ENCODE measurements around the gene ATP13A3. TPM values are rescaled to one million over a fixed set of nuclear protein-coding genes. Genes with fewer than 3 reads are reported as not detected.
"Not testable (repeated sequence)": the region's sequence is repeated elsewhere in the genome, so short reads cannot be mapped to it uniquely, and the experiment has no call there.

Gene ATP13A3
- total RNA-seq, 1 experiment from 2014 or later, result 121 TPM

- POLR2A ChIA-PET (ENCODE audit: low non-redundant PET); CTCF ChIA-PET; H3K27me3 ChIP-seq (replicated peaks; ENCODE audit: insufficient read depth, low read depth, low read length, poor library complexity); H3K36me3 ChIP-seq (ENCODE audit: insufficient read depth, low read length, poor library complexity, severe bottlenecking); H3K4me3 ChIP-seq (ENCODE audit: low read depth, low read length, poor library complexity, severe bottlenecking); DNase-seq (ENCODE audit: low spot score); intact Hi-C loops (cut with micrococcal nuclease; ENCODE audit: unreplicated experiment); H3K9me3 ChIP-seq (ENCODE audit: low read depth, low read length, poor library complexity, severe bottlenecking); BruUV-seq (replicated peaks): not testable (repeated sequence)
- Histone ChIP-seq H3K27ac (ENCODE audit: low read depth, low read length, poor library complexity, severe bottlenecking) (peak overlapping the region; percentile 67), H3K4me1 (ENCODE audit: insufficient read depth, low read length, poor library complexity, severe bottlenecking) (peaks cover 21% of the 10 kb centered on the region)
- TF ChIP-seq CTCF (conservative IDR thresholded peaks at IDR 0.05; ENCODE audit: low read depth, low read length), result 0 out of 2 replicates have a peak, but pooled peaks have one; percentile 13
These were observed 33.4 kb upstream of the ATP13A3 start for GRCh38 chr3:194520201-194520600.

- no TSS peak for BruUV-seq (replicated peaks)
- intact Hi-C loops (cut with micrococcal nuclease; ENCODE audit: unreplicated experiment), result no loop called here
- no peak for DNase-seq (ENCODE audit: low spot score)
- H3K27ac ChIP-seq (ENCODE audit: low read depth, low read length, poor library complexity, severe bottlenecking), result no peak overlapping the region
- H3K4me1 ChIP-seq (ENCODE audit: insufficient read depth, low read length, poor library complexity, severe bottlenecking), result peaks cover 21% of the 10 kb centered on the region
- H3K36me3 ChIP-seq (ENCODE audit: insufficient read depth, low read length, poor library complexity, severe bottlenecking), result no peaks in the 10 kb centered on the region
- POLR2A ChIA-PET (ENCODE audit: low non-redundant PET), result no interaction called here
- TF ChIP-seq CTCF (conservative IDR thresholded peaks at IDR 0.05; ENCODE audit: low read depth, low read length), result no peak
- CTCF ChIA-PET, result no interaction called here
- no peaks in the 10 kb centered on the region for H3K27me3 ChIP-seq (replicated peaks; ENCODE audit: insufficient read depth, low read depth, low read length, poor library complexity)
- no peaks in the 10 kb centered on the region for H3K9me3 ChIP-seq (ENCODE audit: low read depth, low read length, poor library complexity, severe bottlenecking)
- no peak overlapping the region for H3K4me3 ChIP-seq (ENCODE audit: low read depth, low read length, poor library complexity, severe bottlenecking)
These were observed 31.9 kb upstream of the ATP13A3 start for GRCh38 chr3:194518652-194519051.

GRCh38 chr3:194517333-194517732, 30.5 kb upstream of the ATP13A3 start:
- H3K36me3 ChIP-seq (ENCODE audit: insufficient read depth, low read length, poor library complexity, severe bottlenecking), result no peaks in the 10 kb centered on the region
- no TSS peak for BruUV-seq (replicated peaks)
- H3K27ac ChIP-seq (ENCODE audit: low read depth, low read length, poor library complexity, severe bottlenecking), result no peak overlapping the region
- POLR2A ChIA-PET (ENCODE audit: low non-redundant PET), result no interaction called here
- peaks cover 16% of the 10 kb centered on the region for H3K4me1 ChIP-seq (ENCODE audit: insufficient read depth, low read length, poor library complexity, severe bottlenecking)
- intact Hi-C loops (cut with micrococcal nuclease; ENCODE audit: unreplicated experiment), result no loop called here
- CTCF ChIA-PET, result no interaction called here
- H3K4me3 ChIP-seq (ENCODE audit: low read depth, low read length, poor library complexity, severe bottlenecking), result no peak overlapping the region
- no peak for TF ChIP-seq EZH2 (IDR thresholded peaks at IDR 0.05; ENCODE audit: borderline replicate concordance, low read depth, low read length, poor library complexity, severe bottlenecking)
- no peak for TF ChIP-seq CTCF (conservative IDR thresholded peaks at IDR 0.05; ENCODE audit: low read depth, low read length)
- H3K27me3 ChIP-seq (replicated peaks; ENCODE audit: insufficient read depth, low read depth, low read length, poor library complexity), result no peaks in the 10 kb centered on the region
- DNase-seq (ENCODE audit: low spot score), result no peak
- no peaks in the 10 kb centered on the region for H3K9me3 ChIP-seq (ENCODE audit: low read depth, low read length, poor library complexity, severe bottlenecking)
